Measurements from ENCODE around the gene KRT31.

GRCh38 chr17:41354536-41354935 is 42.9 kb downstream of the KRT31 start:
- TF ChIP-seq IRF2 (CRISPR knock-in tag; IDR thresholded peaks at IDR 0.05; ENCODE audit: borderline replicate concordance, low read depth) (no peak), FOXJ3 (CRISPR knock-in tag; IDR thresholded peaks at IDR 0.05; ENCODE audit: borderline replicate concordance) (no peak), JUN (CRISPR knock-in tag; IDR thresholded peaks at IDR 0.05) (no peak), CREB1 (CRISPR knock-in tag; IDR thresholded peaks at IDR 0.05) (no peak), NR1H2 (CRISPR knock-in tag; IDR thresholded peaks at IDR 0.05) (no peak), GTF2I (CRISPR knock-in tag; conservative IDR thresholded peaks at IDR 0.05) (no peak), FOXP1 (CRISPR knock-in tag; IDR thresholded peaks at IDR 0.05; ENCODE audit: borderline replicate concordance) (no peak), ZBTB43 (CRISPR knock-in tag; IDR thresholded peaks at IDR 0.05) (no peak), MYBL2 (CRISPR knock-in tag; IDR thresholded peaks at IDR 0.05) (no peak), ZNF396 (CRISPR knock-in tag; IDR thresholded peaks at IDR 0.05; ENCODE audit: borderline replicate concordance) (no peak)
- TF ChIP-seq, protein P1, sequence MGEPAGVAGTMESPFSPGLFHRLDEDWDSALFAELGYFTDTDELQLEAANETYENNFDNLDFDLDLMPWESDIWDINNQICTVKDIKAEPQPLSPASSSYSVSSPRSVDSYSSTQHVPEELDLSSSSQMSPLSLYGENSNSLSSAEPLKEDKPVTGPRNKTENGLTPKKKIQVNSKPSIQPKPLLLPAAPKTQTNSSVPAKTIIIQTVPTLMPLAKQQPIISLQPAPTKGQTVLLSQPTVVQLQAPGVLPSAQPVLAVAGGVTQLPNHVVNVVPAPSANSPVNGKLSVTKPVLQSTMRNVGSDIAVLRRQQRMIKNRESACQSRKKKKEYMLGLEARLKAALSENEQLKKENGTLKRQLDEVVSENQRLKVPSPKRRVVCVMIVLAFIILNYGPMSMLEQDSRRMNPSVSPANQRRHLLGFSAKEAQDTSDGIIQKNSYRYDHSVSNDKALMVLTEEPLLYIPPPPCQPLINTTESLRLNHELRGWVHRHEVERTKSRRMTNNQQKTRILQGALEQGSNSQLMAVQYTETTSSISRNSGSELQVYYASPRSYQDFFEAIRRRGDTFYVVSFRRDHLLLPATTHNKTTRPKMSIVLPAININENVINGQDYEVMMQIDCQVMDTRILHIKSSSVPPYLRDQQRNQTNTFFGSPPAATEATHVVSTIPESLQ (CRISPR knock-in tag; IDR thresholded peaks at IDR 0.05), result no peak
- TF ChIP-seq, protein P2, sequence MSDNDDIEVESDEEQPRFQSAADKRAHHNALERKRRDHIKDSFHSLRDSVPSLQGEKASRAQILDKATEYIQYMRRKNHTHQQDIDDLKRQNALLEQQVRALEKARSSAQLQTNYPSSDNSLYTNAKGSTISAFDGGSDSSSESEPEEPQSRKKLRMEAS (CRISPR knock-in tag; IDR thresholded peaks at IDR 0.05), result no peak
- TF ChIP-seq, protein P3, sequence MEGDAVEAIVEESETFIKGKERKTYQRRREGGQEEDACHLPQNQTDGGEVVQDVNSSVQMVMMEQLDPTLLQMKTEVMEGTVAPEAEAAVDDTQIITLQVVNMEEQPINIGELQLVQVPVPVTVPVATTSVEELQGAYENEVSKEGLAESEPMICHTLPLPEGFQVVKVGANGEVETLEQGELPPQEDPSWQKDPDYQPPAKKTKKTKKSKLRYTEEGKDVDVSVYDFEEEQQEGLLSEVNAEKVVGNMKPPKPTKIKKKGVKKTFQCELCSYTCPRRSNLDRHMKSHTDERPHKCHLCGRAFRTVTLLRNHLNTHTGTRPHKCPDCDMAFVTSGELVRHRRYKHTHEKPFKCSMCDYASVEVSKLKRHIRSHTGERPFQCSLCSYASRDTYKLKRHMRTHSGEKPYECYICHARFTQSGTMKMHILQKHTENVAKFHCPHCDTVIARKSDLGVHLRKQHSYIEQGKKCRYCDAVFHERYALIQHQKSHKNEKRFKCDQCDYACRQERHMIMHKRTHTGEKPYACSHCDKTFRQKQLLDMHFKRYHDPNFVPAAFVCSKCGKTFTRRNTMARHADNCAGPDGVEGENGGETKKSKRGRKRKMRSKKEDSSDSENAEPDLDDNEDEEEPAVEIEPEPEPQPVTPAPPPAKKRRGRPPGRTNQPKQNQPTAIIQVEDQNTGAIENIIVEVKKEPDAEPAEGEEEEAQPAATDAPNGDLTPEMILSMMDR (IDR thresholded peaks at IDR 0.05), result no peak
- TF ChIP-seq, protein P4, sequence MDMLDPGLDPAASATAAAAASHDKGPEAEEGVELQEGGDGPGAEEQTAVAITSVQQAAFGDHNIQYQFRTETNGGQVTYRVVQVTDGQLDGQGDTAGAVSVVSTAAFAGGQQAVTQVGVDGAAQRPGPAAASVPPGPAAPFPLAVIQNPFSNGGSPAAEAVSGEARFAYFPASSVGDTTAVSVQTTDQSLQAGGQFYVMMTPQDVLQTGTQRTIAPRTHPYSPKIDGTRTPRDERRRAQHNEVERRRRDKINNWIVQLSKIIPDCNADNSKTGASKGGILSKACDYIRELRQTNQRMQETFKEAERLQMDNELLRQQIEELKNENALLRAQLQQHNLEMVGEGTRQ (CRISPR knock-in tag; IDR thresholded peaks at IDR 0.05), result no peak
